C4-2B (cell line): ENCODE results near the gene RASGRP1.

Experiments used
- CTCF ChIP-seq: fragments of 450-650 bp; conservative IDR thresholded peaks from 2 replicates; pipeline ENCODE4 v1.5.1; 2017; ENCODE audit warnings: mild to moderate bottlenecking
- ZFX ChIP-seq: fragments of 450-650 bp; IDR thresholded peaks from 2 replicates; pipeline ENCODE4 v1.6.1; 2017

- no peak for TF ChIP-seq CTCF
- TF ChIP-seq ZFX, result no peak
These were observed 6.7 kb downstream of the RASGRP1 start for GRCh38 chr15:38557921-38558320.
